HEK293T (cell line): ENCODE measurements around the gene GNPDA1.

Source experiments
- BHLHE40 ChIP-seq: fragments of 450-650 bp; IDR thresholded peaks from 2 replicates; pipeline ENCODE4 v1.6.1; 2016; ENCODE audit warnings: mild to moderate bottlenecking, moderate library complexity, borderline replicate concordance
- ELF4 ChIP-seq: fragments of 450-650 bp; IDR thresholded peaks from 2 replicates; pipeline ENCODE4 v1.6.1; 2017; ENCODE audit warnings: antibody characterized with exemption
- FOXA1 ChIP-seq: fragments of 450-650 bp; IDR thresholded peaks from 2 replicates; pipeline ENCODE4 v1.6.1; 2016; ENCODE audit warnings: mild to moderate bottlenecking
- FOXM1 ChIP-seq: fragments of 450-650 bp; IDR thresholded peaks from 2 replicates; pipeline ENCODE4 v1.6.1; 2017; ENCODE audit warnings: mild to moderate bottlenecking, borderline replicate concordance
- HDGF ChIP-seq: fragments of 450-650 bp; IDR thresholded peaks from 2 replicates; pipeline ENCODE4 v1.6.1; 2017; ENCODE audit warnings: antibody characterized with exemption, borderline replicate concordance
- NFRKB ChIP-seq: fragments of 450-650 bp; IDR thresholded peaks from 2 replicates; pipeline ENCODE4 v1.6.1; 2016; ENCODE audit warnings: mild to moderate bottlenecking, moderate library complexity
- SP1 ChIP-seq: fragments of 450-650 bp; IDR thresholded peaks from 2 replicates; pipeline ENCODE4 v1.6.1; 2017
- SUZ12 ChIP-seq: fragments of 450-650 bp; IDR thresholded peaks from 2 replicates; pipeline ENCODE4 v1.6.1; 2016; ENCODE audit warnings: mild to moderate bottlenecking
- TARDBP ChIP-seq: fragments of 450-650 bp; IDR thresholded peaks from 2 replicates; pipeline ENCODE4 v1.6.1; 2016

DNA sequence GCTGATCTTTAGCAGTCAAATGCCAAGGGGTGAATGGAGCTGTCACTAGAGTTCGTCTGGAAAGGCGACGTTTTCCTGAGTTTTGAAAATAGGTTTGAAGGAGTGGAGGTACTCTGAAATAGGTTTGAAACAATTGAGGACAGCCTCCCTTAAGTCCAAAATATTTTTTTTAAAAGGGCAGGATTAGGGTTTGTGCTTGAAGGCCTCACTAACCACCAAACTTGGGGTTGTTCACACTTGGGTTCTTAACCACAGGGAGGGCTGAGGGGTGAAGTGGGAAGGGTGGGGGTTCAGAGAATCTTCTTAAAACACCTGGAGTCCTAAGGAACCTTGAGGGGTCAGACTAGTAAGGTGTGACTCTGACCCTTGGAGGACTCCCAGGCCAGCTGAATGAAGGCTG lies 51.4 kb downstream of the GNPDA1 start:
- TF ChIP-seq BHLHE40 (no peak), FOXM1 (no peak), TARDBP (no peak), HDGF (no peak), SUZ12 (no peak), SP1 (no peak), ELF4 (no peak), NFRKB (no peak), FOXA1 (no peak)
